UCSD-AML1 (cell line): ENCODE data around the gene GFM2.
"Not testable (repeated sequence)": the region's sequence is repeated elsewhere in the genome, so short reads cannot be mapped to it uniquely, and the experiment has no call there.

ENCODE experiments used
- DNase-seq: peaks from one replicate; lab custom pipeline; 2025; ENCODE audit not compliant: unreplicated experiment; lab: John Stamatoyannopoulos, UW

The GFM2 gene, protein sequence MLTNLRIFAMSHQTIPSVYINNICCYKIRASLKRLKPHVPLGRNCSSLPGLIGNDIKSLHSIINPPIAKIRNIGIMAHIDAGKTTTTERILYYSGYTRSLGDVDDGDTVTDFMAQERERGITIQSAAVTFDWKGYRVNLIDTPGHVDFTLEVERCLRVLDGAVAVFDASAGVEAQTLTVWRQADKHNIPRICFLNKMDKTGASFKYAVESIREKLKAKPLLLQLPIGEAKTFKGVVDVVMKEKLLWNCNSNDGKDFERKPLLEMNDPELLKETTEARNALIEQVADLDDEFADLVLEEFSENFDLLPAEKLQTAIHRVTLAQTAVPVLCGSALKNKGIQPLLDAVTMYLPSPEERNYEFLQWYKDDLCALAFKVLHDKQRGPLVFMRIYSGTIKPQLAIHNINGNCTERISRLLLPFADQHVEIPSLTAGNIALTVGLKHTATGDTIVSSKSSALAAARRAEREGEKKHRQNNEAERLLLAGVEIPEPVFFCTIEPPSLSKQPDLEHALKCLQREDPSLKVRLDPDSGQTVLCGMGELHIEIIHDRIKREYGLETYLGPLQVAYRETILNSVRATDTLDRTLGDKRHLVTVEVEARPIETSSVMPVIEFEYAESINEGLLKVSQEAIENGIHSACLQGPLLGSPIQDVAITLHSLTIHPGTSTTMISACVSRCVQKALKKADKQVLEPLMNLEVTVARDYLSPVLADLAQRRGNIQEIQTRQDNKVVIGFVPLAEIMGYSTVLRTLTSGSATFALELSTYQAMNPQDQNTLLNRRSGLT

DNA sequence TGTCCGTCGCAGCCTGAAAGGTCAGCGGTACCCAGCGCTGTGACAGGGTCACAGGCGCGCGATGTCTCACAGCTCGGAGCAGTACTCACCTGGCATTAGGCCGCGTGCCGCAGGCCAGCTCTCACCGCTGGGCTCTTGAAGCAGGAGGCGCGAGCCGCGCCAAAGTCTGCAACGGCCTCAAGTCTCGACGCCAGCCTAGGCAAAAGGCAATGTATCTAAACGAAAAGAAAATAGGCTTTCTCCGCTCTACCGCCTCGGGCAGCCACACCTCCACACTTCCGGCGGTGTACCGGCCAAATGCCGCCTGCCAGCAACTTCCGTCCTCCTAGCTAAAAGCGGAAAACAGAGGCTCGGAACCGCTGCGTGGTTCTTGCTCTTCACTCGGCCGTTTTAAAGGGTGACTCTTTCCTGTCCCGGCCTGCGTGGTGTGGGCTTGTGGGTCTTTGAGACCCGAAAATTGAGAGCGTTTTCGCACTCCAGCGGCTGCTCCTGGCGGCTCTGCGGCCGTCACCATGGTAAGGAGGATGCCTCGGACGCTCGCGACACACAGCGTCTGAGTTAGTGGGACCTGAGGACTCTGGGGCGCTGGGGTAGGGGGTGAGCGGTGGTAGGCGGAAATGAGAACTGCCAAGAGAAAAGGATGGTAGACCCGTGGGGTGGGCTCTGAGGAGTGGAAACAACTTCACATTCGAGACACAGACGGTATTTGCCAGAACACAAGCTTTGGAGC is at the start of gene GFM2, which contains the start of gene NSA2:
GFM2 (minus strand) TSS at position 269 of the 730 bp plus-strand sequence. CDS start 3,375 bp downstream, outside the sequence.
NSA2 (plus strand) TSS at position 401 of the 730 bp plus-strand sequence; CDS start at position 513, 112 bp downstream.
- peak; percentile 93 for DNase-seq

DNA sequence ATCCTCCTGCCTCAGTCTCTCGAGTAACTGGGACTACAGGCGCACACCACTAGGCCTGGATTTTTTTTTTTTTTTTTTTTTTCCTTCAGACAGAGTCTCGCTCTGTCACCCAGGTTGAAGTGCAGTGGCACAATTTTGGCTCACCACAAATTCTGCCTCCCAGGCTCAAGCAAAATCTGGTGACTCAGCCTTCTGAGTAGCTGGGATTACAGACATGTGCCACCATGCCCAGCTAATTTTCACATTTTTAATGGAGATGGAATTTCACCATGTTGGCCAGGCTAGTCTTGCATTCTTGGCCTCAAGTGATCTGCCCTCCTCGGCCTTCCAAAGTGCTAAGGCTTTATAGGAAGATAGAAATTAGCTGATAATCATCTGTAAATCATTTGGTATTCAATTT is 44.0 kb upstream of the GFM2 start:
- no peak for DNase-seq

DNA sequence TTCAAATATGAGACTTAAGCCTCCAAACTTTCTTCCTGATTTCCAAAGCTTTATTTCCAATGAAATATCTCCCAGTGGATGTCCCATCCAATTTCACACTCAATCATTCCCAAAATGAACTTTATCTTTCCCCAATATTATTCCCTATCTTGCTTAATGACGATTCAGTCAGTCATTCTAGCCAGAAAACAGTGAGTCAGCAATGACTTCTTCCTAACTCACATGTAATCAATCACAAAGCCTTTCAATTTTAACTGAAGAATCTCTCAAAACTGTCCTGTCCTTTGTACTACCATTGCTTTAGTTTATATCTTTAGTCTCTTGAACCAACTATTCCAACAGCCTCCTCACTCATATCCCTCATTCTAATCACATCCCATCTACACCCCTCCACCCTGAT is 35.0 kb upstream of the GFM2 start:
- no peak for DNase-seq

DNA sequence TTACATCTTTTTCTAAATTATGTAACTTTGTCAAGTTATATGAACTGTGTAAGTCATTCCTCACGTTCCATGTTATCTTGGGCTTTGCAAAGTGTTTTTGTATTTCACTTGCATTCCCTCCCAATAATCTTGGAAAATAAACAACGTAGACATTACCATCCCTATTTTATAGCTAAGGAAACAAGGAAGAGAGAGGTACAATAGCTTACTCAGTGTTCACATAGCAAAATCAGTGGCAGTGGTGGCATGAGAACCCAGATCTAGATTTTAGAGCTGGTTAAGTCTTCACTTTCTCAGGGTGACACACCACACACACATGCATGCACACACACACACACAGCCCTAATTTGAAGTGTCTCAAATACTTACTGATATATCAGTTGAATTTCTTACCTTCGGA is 34.3 kb upstream of the GFM2 start:
- no peak for DNase-seq

DNA sequence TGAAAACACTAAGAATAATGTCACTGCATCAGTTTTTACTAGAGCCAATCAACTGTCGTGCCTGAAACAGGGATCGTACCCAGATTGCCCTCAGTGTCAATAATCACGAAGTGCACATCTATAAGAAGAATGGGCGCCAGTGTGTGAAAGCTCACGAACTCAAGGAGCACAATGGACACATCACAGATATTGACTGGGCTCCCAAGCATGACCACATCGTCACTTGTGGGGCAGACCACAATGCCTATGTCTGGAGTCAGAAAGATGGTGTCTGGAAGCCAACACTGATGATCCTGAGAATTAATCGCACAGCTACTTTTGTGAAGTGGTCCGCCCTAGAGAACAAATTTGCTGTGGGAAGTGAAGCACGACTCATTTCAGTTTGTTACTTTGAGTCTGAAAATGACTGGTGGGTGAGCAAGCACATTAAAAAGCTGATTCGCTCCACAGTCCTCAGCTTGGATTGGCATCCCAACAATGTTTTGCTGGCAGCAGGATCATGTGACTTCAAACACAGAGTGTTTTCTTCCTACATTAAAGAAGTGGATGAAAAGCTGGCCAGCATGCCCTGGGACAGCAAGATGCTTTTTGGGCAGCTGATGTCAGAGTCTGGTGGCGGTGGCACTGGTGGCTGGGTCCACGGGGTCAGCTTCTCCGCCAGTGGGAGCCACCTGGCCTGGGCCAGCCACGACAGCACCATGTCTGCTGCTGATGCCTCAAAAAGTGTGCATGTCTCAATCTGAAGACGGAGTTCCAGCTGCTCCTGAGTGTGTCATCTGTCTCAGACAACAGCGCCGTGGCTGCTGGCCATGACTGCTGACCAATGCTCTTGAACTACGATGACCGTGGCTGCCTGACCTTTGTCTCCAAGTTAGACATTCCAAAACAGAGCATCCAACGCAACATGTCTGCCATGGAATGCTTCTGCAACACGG is 32.3 kb upstream of the GFM2 start:
- no peak for DNase-seq

DNA sequence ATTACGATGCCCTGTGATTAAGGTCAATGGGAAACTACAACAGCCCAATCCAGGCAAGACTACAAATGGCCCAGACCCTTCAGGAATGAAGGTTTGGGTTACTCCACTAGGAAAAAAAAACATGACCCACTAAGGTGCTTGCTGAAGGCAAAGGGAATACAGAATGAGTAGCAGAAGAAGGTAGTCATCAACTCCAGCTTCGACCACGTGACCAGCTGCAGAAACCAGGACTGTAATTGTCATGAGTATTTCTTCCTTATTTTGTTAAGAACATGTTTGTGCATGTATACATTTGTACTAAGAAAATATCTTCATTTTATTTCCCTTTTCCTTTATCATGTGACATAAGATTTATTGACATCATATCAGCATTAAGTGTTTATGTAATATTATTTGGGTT is 24.8 kb upstream of the GFM2 start:
- not testable (repeated sequence) for DNase-seq

DNA sequence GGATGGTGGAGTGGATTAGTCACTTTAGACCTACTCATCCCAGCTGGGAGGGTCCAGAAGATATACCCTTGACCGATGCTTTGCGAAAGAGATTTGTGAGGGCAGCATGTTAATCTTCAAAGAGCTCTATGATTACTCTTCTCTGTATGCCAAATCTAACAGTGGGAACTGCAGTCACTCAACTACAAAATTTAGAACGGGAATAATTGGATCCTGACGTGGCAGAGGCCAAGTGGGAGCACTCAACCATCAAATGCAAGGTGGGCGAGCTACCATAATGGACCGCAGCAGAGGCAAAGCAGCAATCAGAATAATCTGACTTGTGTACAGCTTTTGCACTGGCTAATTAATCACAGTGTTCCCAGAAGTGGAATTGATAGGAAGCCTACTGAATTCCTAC is 20.5 kb upstream of the GFM2 start:
- no peak for DNase-seq

DNA sequence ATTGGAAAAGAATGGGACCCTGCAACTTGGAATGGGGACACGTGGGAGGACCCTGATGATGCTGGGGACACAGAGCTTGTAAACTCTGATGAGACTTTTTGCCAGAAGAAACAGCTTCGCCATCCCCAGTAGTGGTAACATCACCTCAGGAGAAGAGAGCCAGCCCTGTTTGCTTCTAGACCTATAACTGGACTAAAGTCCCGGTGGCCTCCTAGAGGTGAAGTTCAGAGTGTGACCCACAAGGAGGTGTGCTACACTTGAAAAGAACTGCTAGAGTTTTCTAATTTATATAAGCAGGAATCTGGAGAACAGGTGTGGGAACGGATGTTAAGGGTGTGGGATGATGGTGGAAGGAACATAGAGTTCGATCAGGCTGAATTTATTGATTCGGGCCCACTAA is 19.9 kb upstream of the GFM2 start:
- no peak for DNase-seq

DNA sequence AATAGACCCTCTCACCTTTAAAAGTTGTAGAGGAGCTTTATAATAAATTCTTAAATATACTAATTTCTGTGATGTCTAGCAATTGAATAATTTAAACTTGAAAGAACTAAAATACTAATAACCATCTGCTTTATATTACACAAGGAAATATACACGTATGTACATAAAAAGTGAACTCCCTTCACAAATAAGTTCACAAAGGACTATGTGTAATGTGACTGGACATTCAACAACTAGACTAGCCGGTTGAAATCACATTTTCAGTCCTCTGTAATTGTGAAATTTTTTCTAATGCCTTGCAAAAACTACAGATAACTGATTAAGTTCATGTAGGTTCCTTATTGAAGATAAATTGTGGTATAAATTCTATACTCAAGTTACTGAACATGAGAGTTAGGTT is 11.7 kb upstream of the GFM2 start:
- no peak for DNase-seq

DNA sequence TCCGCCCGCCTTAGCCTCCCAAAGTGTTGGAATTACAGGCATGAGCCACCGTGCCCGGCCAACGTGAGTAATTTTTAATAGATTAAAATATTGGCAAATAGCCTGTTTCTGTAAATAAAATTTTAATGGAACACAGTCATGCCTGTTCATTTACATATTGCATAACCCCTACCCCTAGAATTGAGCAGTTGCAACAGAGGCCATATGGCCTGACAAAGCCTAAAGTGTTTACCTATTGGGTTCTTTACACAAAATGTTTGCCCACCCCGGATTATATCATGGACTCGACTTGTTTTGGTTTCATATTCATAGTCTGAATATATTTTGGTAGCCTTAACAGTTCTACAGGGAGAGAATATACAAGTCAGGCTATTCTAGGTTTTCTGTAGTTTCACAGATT is 5.4 kb upstream of the GFM2 start:
- DNase-seq = no peak

DNA sequence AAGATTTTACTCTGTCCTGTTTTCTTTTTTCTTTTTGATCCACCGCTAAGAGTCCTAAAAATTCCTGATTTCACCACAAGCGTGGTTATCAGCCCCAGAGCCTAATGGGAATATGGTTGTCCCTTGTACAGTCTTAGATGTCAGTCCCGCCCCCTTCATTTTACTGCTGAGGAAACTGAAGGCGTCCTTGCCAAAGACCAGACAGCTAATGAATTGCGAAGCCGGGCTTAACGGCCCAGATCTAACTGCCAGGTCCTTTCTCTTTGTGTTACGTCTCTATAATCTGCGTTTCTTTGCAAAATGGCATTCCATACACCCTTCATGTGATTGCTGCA is 629 bp upstream of the GFM2 start:
- DNase-seq = peak; percentile 37

DNA sequence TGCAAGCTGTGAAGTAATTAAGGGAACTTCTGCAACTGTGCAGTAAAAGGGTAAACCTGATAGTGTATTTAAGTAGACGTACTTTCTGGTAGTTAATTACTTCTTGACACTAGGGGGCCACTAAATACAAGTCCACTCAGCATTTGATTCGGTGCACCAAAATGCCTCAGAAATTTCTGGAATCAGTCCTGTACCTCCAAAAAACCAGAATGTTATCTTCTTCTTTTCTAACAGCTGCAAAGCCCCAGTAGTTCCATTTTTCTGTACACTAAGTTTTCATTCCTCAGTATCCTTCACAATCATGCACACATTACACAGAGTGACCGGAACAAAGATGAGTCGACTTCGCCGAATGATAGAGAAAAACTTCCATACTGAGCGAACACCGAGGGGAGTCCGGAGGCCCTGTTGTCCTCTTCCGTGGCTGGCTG is 484 bp downstream of the GFM2 start:
- DNase-seq = no peak

DNA sequence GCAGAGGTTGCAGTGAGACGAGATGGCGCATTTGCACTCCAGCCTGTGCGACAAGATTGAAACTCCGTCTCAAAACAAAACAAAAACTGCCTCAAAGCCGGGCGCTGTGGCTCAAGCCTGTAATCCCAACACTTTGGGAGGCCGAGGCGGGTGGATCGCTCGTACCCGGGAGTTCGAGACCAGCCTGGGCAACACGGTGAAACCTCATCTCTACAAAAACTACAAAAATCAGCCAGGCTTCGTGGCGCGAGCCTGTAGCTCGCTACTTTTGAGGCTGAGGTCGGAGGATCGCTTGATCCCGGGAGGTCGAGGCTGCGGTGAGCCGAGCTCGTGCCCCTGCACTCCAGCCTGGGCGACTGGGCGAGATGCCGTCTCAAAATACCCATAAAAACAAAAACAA is 988 bp downstream of the GFM2 start:
- no peak for DNase-seq

DNA sequence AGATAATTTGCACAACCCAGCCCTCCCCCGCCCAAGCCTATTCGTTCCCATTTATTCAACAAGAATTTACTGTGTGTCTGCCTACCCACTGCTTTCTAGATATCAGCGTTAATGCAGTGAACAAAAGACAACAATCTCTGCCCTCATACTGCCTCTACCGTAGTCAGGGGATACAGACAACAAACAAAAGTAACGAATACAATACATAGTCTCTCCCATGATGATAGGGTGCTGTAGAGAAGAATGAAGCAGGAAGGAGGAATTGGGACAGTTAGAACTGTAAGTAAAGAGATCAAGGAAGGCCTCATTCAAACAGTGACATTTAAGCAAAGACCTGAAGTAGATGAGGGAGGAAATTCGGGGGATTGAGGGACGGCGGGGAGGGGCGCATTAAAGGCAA is 1.7 kb downstream of the GFM2 start:
- no peak for DNase-seq

DNA sequence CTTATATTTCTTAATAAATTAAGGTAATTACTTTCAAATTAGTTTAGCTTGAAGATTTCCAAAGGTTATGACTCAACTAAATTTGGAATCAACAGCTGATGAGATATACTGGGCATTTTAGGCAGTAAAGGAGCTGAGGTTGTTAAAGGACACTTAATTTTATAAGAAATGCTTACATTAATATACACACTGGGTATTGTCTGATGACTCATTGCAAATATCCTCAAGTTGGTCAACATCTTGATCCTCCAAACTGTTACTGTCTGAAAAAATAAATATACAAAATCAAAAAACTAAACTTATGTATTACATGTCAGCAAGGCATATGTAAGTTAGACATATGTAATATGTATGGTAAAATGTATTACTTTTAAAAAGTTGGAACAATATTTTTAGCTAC is 3.4 kb downstream of the GFM2 start:
- DNase-seq = no peak

DNA sequence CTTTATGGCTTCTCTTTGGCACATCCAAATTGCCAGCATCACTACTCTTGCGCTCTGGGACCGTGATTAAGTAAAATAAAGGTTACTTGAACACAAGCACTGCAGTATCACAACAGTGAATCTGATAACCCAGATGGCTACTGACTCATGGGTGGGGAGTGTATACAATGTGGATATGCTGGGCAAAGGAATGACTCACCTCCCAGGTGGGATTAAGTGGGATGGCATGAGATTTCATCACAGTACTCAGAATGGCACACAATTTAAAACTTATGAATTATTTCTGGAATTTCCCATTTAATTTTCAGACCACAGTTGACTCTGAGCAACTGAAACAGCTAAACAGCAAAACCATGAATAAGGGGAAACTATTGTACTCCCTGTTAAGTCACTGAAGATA is 4.3 kb downstream of the GFM2 start:
- no peak for DNase-seq

DNA sequence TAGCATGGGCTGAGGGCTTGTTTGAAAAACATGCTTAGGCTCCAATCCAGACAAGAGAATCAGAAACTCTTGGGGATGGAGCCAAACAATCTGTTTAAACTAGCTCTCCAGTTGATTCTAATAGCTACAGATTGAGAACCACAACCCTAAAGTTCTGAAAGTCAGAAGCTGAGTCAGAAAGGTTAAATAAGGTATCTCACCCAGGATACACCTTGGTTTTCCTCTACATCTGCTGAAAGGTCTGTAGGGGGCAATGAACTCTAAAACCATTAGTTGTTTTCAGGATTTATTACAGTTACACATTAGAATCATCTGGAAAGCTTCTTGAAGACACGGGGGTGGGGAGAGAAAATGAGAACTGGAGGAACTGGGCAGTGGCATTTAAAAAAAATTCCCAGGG is 5.7 kb downstream of the GFM2 start:
- DNase-seq = no peak

DNA sequence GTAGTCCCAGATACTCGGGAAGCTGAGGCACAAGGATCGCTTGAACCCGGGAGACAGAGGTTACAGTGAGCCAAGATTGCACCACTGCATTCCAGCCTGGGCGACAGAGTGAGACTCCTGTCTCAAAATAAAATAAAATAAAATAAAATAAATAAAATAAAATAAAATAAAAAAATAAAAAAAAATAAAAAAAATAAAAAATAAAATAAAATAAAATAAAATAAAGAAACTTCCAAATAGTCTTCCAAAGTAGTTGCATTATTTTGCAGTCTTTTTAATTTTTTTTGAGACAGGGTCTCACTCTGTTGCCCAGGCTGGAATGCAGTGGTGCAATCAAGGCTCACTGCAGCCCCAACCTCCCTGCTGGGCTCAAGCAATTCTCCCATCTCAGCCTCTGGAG is 18.2 kb downstream of the GFM2 start:
- not testable (repeated sequence) for DNase-seq

DNA sequence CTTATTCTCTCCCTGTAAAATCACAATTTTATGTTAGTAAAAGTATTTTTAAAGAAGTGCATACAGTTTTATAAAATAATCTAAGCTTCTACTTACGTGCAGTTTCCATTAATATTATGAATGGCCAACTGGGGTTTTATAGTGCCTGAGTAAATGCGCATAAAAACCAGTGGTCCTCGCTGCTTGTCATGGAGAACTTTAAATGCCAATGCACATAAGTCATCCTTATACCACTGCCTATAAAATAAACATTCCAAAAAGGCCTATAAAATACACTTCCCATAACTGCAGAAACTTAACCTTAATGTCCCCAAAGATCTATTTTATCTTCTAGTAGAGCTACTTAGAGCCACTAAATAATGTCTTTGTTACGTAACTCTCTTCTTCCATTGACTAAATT is 28.5 kb downstream of the GFM2 start:
- no peak for DNase-seq

DNA sequence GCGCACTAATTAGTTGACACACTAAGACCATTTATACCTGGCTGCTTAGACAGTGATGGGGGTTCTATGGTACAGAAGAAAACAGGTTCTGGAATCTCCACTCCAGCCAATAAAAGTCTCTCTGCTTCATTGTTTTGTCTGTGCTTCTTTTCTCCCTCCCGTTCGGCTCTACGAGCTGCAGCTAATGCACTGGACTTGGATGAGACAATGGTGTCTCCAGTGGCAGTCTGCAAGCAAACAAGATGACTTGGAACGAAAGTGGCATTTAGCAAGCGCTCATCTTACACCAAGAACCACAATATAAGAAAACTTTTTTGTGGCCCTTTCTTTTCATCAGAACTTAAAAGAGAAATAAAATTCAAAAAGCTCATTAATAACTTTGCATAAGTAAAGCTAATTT is 30.2 kb downstream of the GFM2 start:
- no peak for DNase-seq

DNA sequence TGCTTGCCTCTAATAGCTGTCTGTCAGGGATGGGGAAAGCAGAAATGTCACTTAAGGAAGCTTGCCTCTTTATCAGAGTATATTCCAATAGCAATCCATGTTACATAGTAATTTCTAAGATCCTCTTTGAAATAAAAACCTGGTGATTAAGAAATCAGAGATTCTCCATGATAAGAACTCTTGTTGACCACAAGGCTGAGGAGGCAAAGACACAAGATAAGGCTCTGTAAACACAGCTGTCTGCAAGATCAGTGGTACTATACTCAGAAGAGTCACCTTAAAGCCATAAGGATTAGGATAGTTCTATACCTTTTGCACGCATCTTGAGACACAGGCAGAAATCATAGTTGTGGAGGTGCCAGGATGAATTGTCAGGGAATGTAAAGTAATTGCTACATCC is 41.6 kb downstream of the GFM2 start:
- DNase-seq = no peak
